SIG-M5 (cell line): ENCODE data around the gene ZCCHC17.

Experiments
- DNase-seq: peaks from one replicate; lab custom pipeline; 2025; lab: John Stamatoyannopoulos, UW

ZCCHC17 gene

GRCh38 chr1:31306278-31306677 lies 9.4 kb downstream of the ZCCHC17 start:
- DNase-seq = no peak

- DNase-seq = no peak
These were observed 11.2 kb downstream of the ZCCHC17 start for GRCh38 chr1:31308036-31308435.

GRCh38 chr1:31310198-31310597 lies 13.4 kb downstream of the ZCCHC17 start:
- DNase-seq = no peak

- no peak for DNase-seq
These were observed 19.1 kb downstream of the ZCCHC17 start for GRCh38 chr1:31315902-31316301.

GRCh38 chr1:31318146-31318545 lies 21.3 kb downstream of the ZCCHC17 start:
- DNase-seq = no peak

GRCh38 chr1:31324093-31324492 lies 27.3 kb downstream of the ZCCHC17 start:
- no peak for DNase-seq

GRCh38 chr1:31324992-31325391 lies 28.2 kb downstream of the ZCCHC17 start:
- no peak for DNase-seq

- DNase-seq = no peak
These were observed 29.6 kb downstream of the ZCCHC17 start for GRCh38 chr1:31326461-31326860.

GRCh38 chr1:31327381-31327780 lies 30.5 kb downstream of the ZCCHC17 start:
- DNase-seq = no peak

GRCh38 chr1:31335007-31335406 lies 38.2 kb downstream of the ZCCHC17 start:
- DNase-seq = no peak

GRCh38 chr1:31336687-31337467 lies 40.0 kb downstream of the ZCCHC17 start:
- DNase-seq = no peak

GRCh38 chr1:31344503-31344902 lies 47.7 kb downstream of the ZCCHC17 start:
- DNase-seq = no peak

- DNase-seq = no peak
These were observed 48.8 kb downstream of the ZCCHC17 start for GRCh38 chr1:31345635-31346034.

GRCh38 chr1:31346785-31347184 lies 50.0 kb downstream of the ZCCHC17 start:
- DNase-seq = no peak

- no peak for DNase-seq
These were observed 51.6 kb downstream of the ZCCHC17 start for GRCh38 chr1:31348449-31348848.

- no peak for DNase-seq
These were observed 57.5 kb downstream of the ZCCHC17 start for GRCh38 chr1:31354283-31354682.

- DNase-seq = no peak
These were observed 59.6 kb downstream of the ZCCHC17 start for GRCh38 chr1:31356427-31356826.

- DNase-seq = no peak
These were observed 64.8 kb downstream of the ZCCHC17 start for GRCh38 chr1:31361607-31362006.

GRCh38 chr1:31362032-31362431 lies 65.2 kb downstream of the ZCCHC17 start:
- no peak for DNase-seq

GRCh38 chr1:31364561-31365250 lies 67.9 kb downstream of the ZCCHC17 start:
- DNase-seq = no peak

GRCh38 chr1:31366796-31367195 lies 70.0 kb downstream of the ZCCHC17 start:
- DNase-seq = no peak

GRCh38 chr1:31368611-31369107 lies 71.8 kb downstream of the ZCCHC17 start:
- DNase-seq = no peak

- no peak for DNase-seq
These were observed 73.2 kb downstream of the ZCCHC17 start for GRCh38 chr1:31370021-31370420.
